VCaP (cell line): ENCODE measurements around the gene POLD2.

ENCODE experiments used
- H3K27ac ChIP-seq: fragments of 450-650 bp; 2 replicates; pipeline ENCODE4 v1.5.1; 2017
- TF ChIP-seq, protein P1 (sequence below): fragments of 450-650 bp; conservative IDR thresholded peaks from 2 replicates; pipeline ENCODE4 v1.5.1; 2017; ENCODE audit warnings: mild to moderate bottlenecking, moderate library complexity

Gene POLD2

DNA sequence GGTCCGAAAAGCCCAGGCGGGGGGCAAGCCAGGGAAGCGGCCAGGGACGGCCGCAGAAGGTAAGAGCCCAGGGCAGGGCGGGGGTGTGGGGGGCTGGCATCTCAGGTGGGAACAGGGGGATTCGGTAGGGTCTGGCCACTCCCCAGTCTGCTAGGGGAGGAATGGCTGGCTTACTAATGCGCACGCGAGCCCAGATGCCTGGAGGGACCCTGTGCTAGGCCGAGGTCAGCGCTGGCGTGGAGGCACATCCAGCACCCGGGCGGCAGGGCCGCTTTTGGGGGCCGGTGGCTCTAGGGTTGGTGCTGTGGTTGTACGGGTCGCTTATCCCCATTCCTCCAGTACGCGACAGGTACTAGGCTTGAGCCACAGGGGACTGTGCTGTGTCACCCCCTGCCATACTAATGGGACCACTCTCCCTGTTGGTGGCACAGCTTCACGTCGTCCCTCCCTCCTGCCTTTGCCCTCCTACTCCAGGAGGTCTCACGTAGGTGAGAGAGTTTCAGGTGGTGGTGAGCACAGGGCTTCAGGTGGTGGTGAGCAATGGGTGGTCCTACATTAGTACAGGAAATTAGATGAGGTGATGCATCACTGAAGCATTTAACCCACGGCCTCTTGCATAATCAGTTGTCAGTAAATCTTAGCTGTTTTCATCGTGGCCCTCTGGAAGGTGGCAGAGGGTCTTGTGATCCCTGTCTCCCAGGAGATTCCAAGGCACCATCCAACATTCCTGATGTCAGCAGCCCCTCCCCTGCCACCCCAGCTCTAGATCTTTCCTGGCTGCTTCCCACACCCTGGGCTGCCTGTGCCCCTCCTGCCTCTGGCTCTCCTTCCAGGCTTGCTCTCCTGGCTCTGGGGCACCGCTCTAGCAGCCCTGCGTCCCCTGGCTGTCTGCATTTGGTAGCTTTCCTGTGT is 18.2 kb downstream of the POLD2 start:
- H3K27ac ChIP-seq, result no peak overlapping the region; the same call in 1 of the 2 replicates
- TF ChIP-seq, protein P1, sequence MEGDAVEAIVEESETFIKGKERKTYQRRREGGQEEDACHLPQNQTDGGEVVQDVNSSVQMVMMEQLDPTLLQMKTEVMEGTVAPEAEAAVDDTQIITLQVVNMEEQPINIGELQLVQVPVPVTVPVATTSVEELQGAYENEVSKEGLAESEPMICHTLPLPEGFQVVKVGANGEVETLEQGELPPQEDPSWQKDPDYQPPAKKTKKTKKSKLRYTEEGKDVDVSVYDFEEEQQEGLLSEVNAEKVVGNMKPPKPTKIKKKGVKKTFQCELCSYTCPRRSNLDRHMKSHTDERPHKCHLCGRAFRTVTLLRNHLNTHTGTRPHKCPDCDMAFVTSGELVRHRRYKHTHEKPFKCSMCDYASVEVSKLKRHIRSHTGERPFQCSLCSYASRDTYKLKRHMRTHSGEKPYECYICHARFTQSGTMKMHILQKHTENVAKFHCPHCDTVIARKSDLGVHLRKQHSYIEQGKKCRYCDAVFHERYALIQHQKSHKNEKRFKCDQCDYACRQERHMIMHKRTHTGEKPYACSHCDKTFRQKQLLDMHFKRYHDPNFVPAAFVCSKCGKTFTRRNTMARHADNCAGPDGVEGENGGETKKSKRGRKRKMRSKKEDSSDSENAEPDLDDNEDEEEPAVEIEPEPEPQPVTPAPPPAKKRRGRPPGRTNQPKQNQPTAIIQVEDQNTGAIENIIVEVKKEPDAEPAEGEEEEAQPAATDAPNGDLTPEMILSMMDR, result no peak

GRCh38 chr7:44103923-44104859 is 19.2 kb downstream of the POLD2 start, which contains the start of gene AEBP1:
Gene AEBP1 (plus strand): TSS chr7:44104345. CDS start chr7:44104666, 321 bp downstream.
- TF ChIP-seq, protein P1, result no peak
- no peak within 1 kb of the TSS; the same call in 1 of the 2 replicates for H3K27ac ChIP-seq

DNA sequence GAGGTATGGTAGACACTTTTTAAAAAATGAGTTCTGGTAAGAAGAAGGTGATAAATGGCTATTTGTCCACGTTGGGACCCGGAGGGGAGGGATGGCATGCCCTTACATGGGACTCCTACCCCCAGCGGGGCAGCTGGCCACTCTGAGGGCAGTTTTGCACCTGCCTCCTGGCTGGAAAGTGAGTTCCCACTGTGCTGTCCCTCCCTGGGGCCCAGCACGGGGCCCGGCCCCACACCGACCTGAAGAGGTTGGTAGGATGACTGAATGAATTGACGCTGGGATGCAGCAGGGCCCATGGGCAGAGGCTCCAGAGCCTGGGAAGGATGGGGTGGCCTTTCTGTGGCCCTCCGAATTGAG is 19.8 kb downstream of the POLD2 start:
- TF ChIP-seq, protein P1, result no peak
- H3K27ac ChIP-seq, result no peak overlapping the region

- no peak overlapping the region for H3K27ac ChIP-seq
- TF ChIP-seq, protein P1, result no peak
Observed at GRCh38 chr7:44102846-44103565, 20.3 kb downstream of the POLD2 start.

DNA sequence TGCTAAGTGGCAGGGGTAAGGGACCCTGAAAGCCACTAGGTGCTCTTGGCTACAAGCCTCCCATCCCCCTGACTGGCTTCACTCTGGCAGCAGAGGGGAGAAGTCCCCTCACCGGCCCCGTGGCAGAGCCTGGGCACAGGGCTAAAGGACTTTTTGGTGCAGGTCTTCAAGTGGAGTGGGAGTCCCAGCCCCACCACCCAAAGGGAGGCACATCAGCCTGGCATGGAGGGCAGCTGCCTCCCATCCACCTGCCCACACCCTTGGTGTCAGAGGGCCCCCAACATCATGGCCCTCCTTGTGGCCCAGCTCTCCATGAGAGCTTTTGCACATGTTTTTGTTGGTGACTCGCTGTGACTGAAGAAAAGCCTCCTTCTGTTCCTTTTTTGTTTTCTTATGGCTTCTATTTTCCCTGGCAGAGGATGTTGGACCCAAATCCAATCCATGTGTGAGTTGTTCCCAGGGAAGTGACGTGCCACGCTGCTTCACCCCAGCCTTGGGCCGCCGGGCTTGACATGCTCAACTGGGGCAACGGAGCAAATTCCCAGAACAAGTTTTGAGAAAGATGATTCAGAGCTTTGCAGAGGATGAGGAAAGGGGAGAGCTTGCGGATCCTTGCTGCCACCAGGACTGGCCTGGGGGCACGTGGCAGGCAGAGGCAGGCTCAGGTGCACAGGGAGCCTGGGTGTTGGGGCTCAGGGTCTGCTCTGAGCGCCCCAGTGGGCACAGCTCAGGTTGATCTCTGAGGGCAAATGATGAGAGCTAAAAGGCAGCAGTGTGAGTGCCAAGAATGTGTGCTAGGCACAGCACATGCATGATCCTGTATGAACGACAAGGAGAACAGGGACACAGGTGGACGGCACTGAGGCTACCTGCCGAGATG is 21.1 kb downstream of the POLD2 start:
- H3K27ac ChIP-seq, result no peak overlapping the region
- TF ChIP-seq, protein P1, result no peak

GRCh38 chr7:44101303-44101965 is 21.9 kb downstream of the POLD2 start:
- TF ChIP-seq, protein P1, result no peak
- H3K27ac ChIP-seq, result no peak overlapping the region
